Astrocyte of the hippocampus (primary cell): ENCODE measurements around the gene HPS6.

Source experiments
- DNase-seq: peaks from one replicate; pipeline ENCODE4 v3.0.0; 2011; ENCODE audit warnings: low read depth, low spot score

Gene HPS6

GRCh38 chr10:102068216-102068615 is 3.1 kb downstream of the HPS6 start:
- DNase-seq, result no peak

- DNase-seq, result no peak
These were observed 3.9 kb downstream of the HPS6 start for GRCh38 chr10:102069071-102069470.

- DNase-seq, result peak; percentile 90
These were observed 7.8 kb downstream of the HPS6 start for GRCh38 chr10:102072673-102073527.

DNA sequence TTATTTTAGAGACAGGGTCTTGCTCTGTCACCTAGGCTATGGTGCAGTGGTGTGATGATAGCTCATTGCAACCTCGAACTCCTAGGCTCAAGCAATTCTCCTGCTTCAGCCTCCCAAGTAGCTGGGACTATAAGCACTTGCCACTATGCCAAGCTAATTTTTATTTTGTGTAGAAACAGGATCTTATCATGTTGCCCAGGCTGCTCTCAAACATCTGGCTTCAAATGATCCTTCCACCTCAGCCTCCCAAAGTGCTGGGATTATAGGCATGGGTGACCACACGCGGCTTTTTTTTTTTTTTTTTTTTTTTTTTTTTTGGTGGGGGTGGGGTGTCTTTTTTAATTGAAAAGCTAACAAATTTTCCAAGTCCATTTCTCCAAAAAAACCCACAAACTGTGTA is 18.4 kb downstream of the HPS6 start:
- DNase-seq, result no peak

DNA sequence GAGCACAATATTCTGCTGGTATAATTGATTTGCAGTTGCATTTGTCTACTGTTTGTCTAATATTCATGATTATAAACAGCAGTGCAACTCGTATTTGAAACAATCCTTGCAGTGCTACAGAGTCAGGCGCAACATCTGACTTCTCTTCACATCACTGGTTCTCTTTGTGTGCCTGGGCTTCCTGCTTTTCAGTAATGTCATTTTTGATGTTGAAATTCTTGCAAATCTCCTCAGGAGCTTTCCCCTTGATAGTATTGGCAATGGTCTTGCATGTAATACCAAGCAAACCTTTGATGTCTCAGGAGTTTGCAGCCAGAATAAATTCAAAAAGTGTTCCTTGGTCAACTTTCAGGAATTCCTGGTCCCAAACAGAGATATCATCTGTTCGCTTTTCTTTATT is 20.2 kb downstream of the HPS6 start:
- DNase-seq, result peak; percentile 57

DNA sequence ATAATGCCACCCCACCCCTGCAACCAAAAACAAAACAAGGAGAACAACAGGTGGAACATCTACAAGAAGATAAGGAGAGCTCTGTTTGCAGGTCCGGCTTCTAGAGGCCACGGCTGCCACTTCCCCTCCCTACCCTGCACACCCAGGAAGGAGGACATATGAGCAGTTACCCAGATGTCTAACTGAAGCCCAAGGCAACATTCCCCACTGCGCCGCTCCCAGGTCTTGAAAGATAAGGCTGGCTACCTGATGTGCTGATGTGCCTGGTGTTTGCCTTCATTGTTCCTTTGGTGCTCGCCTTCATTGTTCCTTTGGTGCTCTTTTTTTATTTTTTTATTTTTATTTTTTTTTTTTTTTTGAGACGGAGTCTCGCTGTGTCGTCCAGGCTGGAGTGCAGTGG is 21.0 kb downstream of the HPS6 start:
- no peak for DNase-seq

DNA sequence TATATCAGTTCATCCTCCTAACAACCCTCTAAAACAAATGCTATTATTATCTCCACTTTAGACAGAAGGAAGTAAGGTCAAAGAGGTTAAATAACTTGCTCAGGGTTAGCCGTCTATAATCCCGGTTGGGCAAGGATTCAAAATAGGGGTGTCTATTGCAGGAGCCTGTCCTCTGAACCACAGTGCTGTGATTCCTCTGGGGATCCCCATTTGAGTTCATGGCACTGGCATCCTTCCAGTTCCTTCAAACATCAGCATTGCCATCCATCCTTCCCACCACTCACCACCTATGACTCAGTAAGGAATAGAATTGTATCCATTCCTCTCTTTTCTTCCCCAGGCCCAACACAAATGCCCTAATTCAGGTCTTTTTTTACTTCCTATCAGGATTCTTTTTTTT is 25.6 kb downstream of the HPS6 start:
- DNase-seq, result peak; percentile 64

DNA sequence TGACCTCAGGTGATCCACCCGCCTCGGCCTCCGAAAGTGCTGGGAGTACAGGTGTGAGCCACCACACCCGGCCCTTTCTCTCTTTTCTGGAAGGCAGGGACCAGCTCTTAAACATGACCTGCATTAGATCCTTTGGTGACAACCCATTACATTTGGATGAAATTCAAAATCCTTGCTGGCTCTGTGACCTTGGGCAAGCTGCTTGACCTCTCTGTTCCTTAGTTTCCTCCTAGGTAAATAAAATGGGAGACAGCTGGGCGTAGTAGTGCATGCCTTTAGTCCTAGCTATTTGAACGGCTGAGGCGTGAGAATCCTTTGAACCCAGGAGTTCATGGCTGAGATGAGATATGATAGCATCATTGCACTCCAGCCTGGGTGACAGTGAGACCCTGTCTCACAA is 31.3 kb downstream of the HPS6 start:
- DNase-seq, result no peak

- DNase-seq, result no peak
These were observed 36.0 kb downstream of the HPS6 start for GRCh38 chr10:102101152-102101551.

GRCh38 chr10:102102421-102102820 is 37.3 kb downstream of the HPS6 start:
- DNase-seq, result no peak

GRCh38 chr10:102106998-102107397 is 41.8 kb downstream of the HPS6 start:
- no peak for DNase-seq

GRCh38 chr10:102109166-102110116 is 44.3 kb downstream of the HPS6 start:
- no peak for DNase-seq

DNA sequence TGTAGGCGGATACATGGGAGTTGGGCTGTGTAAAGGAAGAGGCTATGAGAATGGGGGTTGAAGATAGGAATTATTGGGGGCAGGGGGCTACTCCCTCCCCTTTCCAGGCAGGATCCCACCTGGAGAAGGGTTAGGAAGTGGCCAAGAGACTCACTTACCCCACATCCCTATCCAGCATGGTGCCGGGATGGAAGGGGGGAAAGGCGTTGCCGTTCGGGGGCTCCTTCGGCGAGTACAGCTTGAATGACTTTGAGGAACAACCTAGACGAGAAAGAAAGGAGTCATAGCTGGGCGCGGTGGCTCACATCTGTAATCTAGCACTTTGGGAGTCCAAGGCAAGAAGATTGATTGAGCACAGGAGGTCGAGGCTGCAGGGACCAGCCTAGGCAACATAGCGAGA is 46.1 kb downstream of the HPS6 start:
- no peak for DNase-seq

DNA sequence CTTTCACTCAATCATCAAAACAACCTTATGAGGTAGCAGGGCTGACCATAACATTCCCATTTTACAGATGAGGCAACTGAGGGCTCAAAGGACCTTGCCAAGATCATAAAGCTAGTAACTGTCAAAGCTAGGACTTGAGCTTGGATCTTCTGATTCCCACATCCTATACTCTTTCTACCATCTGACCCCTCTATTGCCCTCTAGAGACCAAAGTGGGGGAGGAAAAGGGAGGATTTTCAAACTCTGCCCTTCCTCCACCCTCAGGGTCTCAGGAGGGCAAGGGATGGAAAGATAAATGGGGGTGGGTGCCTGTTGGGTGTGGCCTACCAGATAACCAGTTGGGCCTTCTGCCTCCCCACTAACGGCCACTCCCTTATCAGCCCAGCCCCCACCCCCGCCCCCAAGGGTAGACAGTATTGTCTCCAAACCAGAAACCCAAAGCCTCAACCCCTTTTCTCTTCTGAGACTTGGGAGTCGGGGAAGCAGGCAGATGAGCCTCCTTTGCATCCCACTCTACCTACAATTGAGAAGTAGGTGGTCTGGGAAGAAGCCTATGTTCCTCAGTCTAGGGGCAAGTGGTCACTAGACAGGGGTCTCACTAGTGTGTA is 47.2 kb downstream of the HPS6 start:
- no peak for DNase-seq

DNA sequence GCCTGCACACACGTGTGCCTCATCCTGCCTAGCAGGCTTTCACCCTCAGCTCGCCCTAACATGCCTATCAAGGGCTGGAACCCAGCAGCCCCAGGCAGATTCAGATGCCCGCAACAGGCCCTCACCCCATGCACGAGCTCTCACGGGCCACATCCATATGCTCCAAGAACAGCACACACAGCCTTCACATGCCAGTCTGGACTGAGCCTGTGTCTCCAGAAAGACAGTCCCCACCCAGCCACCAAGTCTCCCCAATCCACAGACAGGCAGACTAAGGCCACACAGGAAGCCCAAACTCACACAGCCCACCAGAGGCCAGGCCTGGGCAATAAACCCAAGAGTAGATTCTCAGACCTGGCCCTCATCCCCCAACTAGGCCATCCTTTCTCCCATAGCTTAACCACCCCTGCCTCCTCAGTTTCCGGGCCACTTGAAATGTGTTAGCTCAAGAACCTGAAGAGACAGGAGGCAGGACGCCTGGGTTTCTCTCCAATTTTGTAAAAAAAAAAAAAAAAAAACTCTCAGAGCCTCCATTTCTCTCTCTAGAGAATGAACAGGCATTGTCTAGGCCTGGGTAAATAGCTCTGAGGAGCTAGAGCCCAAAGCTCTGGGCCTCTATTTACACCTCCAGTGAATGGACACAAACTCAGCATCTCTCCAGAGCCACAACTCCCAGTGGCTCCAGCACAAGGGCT is 48.3 kb downstream of the HPS6 start:
- DNase-seq, result peak; percentile 21

DNA sequence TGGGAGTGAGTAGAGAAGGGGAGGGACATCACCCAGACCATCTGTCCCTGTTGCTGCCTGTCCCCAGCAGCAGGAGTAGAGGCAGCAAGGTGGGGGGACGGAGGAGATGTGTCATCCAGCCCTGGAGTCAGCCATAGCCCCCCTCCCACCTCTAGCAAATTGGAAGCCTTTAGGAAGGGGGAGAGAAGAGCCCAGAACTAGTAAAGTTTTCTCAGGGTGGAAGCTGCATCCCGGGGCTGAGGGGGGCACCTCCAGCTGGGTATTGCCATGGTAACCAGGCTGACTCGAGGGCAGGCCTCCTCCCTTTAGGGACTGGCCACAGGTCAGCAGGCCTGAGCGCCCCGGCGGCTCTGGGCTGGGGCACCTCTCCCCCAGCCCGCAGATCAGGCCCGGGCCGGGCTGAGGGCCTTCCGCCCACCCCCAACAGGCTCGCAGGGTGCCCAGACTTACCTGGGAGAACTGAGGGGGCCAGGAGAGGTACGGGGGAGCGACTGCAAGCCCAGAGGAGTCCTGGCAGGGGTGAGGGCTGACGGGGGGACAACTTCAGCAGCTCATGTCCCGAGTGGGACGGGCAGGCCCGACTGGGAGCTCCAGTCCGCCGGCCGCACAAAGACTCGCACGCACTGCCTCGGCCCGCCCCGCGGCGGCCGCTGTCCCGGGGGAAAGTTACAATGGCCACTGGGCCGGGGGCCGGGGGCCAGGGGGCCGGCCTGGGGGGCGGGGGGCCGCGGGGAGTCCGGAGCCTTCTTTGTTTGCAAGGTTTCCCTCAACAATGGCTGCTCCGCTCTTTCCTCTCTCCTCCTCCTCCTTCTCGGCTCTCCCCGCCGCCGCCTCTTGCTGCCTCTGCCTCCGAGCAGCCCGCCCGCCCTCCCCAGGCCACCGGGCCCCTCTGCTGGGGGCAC is 49.1 kb downstream of the HPS6 start:
- DNase-seq, result peak; percentile 55

DNA sequence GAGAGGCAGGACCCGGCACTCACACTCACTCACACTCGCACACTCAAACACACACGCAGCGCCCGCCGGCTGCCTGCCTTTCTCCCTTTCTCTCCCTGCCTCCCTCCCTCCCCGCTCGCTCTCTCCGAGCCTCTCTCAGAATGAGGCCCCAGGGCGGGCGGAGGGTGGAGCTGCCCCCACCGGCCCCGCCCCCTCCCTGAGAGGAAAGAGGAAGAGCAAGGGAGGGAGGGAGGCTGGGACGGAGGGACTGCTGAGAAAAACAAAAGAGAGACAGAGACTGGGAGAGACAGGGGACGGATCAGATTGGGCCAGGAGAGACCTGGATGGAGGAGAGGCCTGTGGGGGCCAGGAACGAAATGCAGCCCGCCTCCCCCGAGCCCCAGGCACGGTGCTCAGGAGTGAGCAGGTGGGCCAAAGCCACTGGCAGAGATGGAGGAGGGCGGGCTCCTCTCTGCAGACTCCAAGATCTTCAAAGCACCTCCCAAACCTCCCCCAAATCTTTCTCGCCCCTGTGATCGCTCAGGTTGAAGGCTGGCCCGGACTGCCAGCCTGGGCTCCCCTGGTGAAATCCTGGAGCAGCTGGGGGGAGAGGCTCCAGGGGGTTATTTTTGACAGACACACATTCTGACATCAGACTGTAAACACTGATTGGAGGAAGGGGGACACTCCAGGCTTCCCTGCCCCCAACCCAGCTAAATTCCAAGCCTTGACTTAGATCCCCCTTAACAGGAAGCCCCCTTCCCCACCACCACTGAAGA is 49.9 kb downstream of the HPS6 start:
- DNase-seq, result peak; percentile 93

- no peak for DNase-seq
These were observed 50.6 kb downstream of the HPS6 start for GRCh38 chr10:102115775-102116174.

GRCh38 chr10:102116656-102117055 is 51.5 kb downstream of the HPS6 start:
- DNase-seq, result no peak
